Measurements from ENCODE around the gene MYLK4.

MYLK4 gene

GRCh38 chr6:2793534-2794151 lies 42.9 kb upstream of the MYLK4 start:
- no peak for TF ChIP-seq CTCF (conservative IDR thresholded peaks at IDR 0.05; ENCODE audit: low read depth, low read length)
- H3K9ac ChIP-seq, result no peak overlapping the region
- H4K20me1 ChIP-seq (ENCODE audit: insufficient read depth), result no peaks in the 10 kb centered on the region
- no peaks in the 10 kb centered on the region for H3K36me3 ChIP-seq (ENCODE audit: insufficient read depth)
- H3K4me2 ChIP-seq, result no peak overlapping the region
- H2AFZ ChIP-seq (ENCODE audit: low read depth), result no peak overlapping the region
- no peaks in the 10 kb centered on the region for H3K27me3 ChIP-seq (ENCODE audit: insufficient read depth, low read depth)
- no peak overlapping the region for H3K27ac ChIP-seq
- no peak overlapping the region for H3K4me3 ChIP-seq (IDR thresholded peaks at IDR 0.05; ENCODE audit: insufficient read depth, low read depth, low read length)
- H3K79me2 ChIP-seq (ENCODE audit: insufficient read depth, low read depth), result no peaks in the 10 kb centered on the region
- no peaks in the 10 kb centered on the region for H3K4me1 ChIP-seq (ENCODE audit: low read depth, poor library complexity, severe bottlenecking)

GRCh38 chr6:2792330-2793110 lies 41.8 kb upstream of the MYLK4 start:
- Histone ChIP-seq H3K4me1 (ENCODE audit: low read depth, poor library complexity, severe bottlenecking) (no peaks in the 10 kb centered on the region), H3K36me3 (ENCODE audit: insufficient read depth) (no peaks in the 10 kb centered on the region), H4K20me1 (ENCODE audit: insufficient read depth) (no peaks in the 10 kb centered on the region), H3K9ac (no peak overlapping the region), H3K4me2 (no peak overlapping the region), H3K4me3 (IDR thresholded peaks at IDR 0.05; ENCODE audit: insufficient read depth, low read depth, low read length) (no peak overlapping the region), H3K27me3 (ENCODE audit: insufficient read depth, low read depth) (no peaks in the 10 kb centered on the region), H3K27ac (no peak overlapping the region), H2AFZ (ENCODE audit: low read depth) (no peak overlapping the region), H3K79me2 (ENCODE audit: insufficient read depth, low read depth) (no peaks in the 10 kb centered on the region)
- no peak for TF ChIP-seq CTCF (conservative IDR thresholded peaks at IDR 0.05; ENCODE audit: low read depth, low read length)

GRCh38 chr6:2791450-2791974 lies 40.8 kb upstream of the MYLK4 start:
- H3K4me2 ChIP-seq, result no peak overlapping the region
- no peak overlapping the region for H3K27ac ChIP-seq
- no peaks in the 10 kb centered on the region for H3K4me1 ChIP-seq (ENCODE audit: low read depth, poor library complexity, severe bottlenecking)
- TF ChIP-seq CTCF (conservative IDR thresholded peaks at IDR 0.05; ENCODE audit: low read depth, low read length), result 0 out of 2 replicates have a peak, but pooled peaks have one; percentile 5
- H4K20me1 ChIP-seq (ENCODE audit: insufficient read depth), result no peaks in the 10 kb centered on the region
- H3K27me3 ChIP-seq (ENCODE audit: insufficient read depth, low read depth), result no peaks in the 10 kb centered on the region
- no peak overlapping the region for H3K4me3 ChIP-seq (IDR thresholded peaks at IDR 0.05; ENCODE audit: insufficient read depth, low read depth, low read length)
- H2AFZ ChIP-seq (ENCODE audit: low read depth), result no peak overlapping the region
- H3K36me3 ChIP-seq (ENCODE audit: insufficient read depth), result no peaks in the 10 kb centered on the region
- H3K9ac ChIP-seq, result no peak overlapping the region
- H3K79me2 ChIP-seq (ENCODE audit: insufficient read depth, low read depth), result no peaks in the 10 kb centered on the region

- H3K27me3 ChIP-seq (ENCODE audit: insufficient read depth, low read depth), result no peaks in the 10 kb centered on the region
- no peak overlapping the region for H3K27ac ChIP-seq
- H3K79me2 ChIP-seq (ENCODE audit: insufficient read depth, low read depth), result no peaks in the 10 kb centered on the region
- TF ChIP-seq CTCF (conservative IDR thresholded peaks at IDR 0.05; ENCODE audit: low read depth, low read length), result peak; percentile 70
- no peaks in the 10 kb centered on the region for H4K20me1 ChIP-seq (ENCODE audit: insufficient read depth)
- no peak overlapping the region for H2AFZ ChIP-seq (ENCODE audit: low read depth)
- H3K4me2 ChIP-seq, result no peak overlapping the region
- H3K4me3 ChIP-seq (IDR thresholded peaks at IDR 0.05; ENCODE audit: insufficient read depth, low read depth, low read length), result no peak overlapping the region
- H3K4me1 ChIP-seq (ENCODE audit: low read depth, poor library complexity, severe bottlenecking), result no peaks in the 10 kb centered on the region
- H3K36me3 ChIP-seq (ENCODE audit: insufficient read depth), result no peaks in the 10 kb centered on the region
- H3K9ac ChIP-seq, result no peak overlapping the region
Measured at GRCh38 chr6:2790588-2791449, 40.1 kb upstream of the MYLK4 start.

All from KMS-11 (cell line).